ENCODE measurements around the gene KLHL13. TPM values are rescaled to one million over a fixed set of nuclear protein-coding genes. Genes with fewer than 3 reads are reported as not detected.
"Not testable (repeated sequence)": the region's sequence is repeated elsewhere in the genome, so short reads cannot be mapped to it uniquely, and the experiment has no call there.

KLHL13 gene
- total and polyA plus RNA-seq, 2 donors: 21.5 to 85.8 TPM

DNA sequence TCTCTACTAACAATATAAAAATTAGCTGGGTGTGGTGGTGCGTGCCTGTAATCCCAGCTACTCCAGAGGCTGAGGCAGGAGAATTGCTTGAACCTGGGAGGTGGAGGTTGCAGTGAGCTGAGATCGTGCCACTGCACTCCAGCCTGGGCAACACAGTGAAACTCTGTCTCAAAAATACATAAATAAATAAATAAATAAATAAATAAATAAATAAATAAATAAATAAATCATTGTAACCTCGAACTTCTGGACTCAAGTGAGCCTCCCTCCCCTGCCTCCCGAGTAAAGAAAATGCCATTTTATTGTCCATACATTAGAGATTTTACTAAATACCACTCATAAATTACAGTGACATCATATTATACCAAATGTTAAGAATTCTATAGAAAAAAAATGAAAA lies 7.6 kb upstream of the KLHL13 start:
- WGBS: 96% methylated on average over 4 of the region's 4 CpGs

GRCh38 chrX:118117741-118118140 lies 1.1 kb upstream of the KLHL13 start:
- Histone ChIP-seq H3K36me3 (ENCODE audit: insufficient read depth) (no peaks in the 10 kb centered on the region), H3K4me3 (ENCODE audit: low read depth, low read length) (no peak overlapping the region), H3K27ac (ENCODE audit: low read depth) (no peak overlapping the region), H3K4me1 (ENCODE audit: insufficient read depth) (no peaks in the 10 kb centered on the region)
- no peak for DNase-seq (ENCODE audit: extremely low spot score)
- WGBS: 69% methylated on average over 2 of the region's 2 CpGs

More for the DNA sequence above, 7.6 kb upstream of the KLHL13 start:
- not testable (repeated sequence) for DNase-seq (ENCODE audit: extremely low spot score); H3K4me3 ChIP-seq (ENCODE audit: low read depth, low read length); H3K4me1 ChIP-seq (ENCODE audit: insufficient read depth); H3K36me3 ChIP-seq (ENCODE audit: insufficient read depth); H3K27ac ChIP-seq (ENCODE audit: low read depth)

DNA sequence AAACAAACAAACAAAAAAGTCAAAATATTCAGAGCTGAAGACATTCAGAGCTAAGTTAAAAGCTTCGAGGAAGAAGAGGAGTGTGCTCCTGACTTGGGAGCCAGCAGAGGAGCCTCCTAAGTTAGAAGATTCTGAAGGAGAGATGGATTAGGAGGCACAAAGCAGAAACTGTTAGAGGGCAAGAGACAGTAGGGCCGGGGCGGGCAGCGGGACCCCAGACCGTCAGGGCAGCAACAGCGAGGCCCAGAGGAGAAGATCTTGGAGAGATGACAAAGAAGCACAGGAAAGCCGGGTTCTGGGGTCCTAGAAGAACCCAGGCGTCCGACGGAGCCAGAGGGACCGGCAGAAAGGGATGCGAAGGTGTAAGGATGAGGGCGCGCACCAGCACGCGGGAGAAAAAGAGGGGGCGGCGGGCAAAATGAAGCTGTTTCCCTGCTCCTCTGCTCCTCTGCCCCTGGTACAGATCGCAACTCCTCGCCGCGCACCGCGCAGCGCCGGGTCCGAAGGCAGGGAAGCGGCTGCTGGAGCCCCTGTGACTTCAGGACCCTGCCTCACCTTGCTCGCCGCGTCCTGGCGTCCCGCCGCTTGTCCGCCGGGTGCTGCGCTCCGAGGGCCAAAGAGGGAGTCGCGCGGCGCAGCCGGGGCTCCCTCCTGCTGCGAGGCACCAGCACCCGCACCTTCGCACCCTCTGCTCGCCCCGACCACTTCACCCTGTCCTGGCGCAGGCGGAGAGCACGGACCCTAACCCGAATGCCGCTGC lies 477 bp downstream of the KLHL13 start:
- Histone ChIP-seq H3K4me1 (ENCODE audit: insufficient read depth) (no peaks in the 10 kb centered on the region), H3K4me3 (ENCODE audit: low read depth, low read length) (peak overlapping the region; percentile 52), H3K27ac (ENCODE audit: low read depth) (peak overlapping the region; percentile 71), H3K36me3 (ENCODE audit: insufficient read depth) (no peaks in the 10 kb centered on the region)
- DNase-seq (ENCODE audit: extremely low spot score): no peak
- WGBS: under 1% methylated on average over 46 of the region's 53 CpGs

DNA sequence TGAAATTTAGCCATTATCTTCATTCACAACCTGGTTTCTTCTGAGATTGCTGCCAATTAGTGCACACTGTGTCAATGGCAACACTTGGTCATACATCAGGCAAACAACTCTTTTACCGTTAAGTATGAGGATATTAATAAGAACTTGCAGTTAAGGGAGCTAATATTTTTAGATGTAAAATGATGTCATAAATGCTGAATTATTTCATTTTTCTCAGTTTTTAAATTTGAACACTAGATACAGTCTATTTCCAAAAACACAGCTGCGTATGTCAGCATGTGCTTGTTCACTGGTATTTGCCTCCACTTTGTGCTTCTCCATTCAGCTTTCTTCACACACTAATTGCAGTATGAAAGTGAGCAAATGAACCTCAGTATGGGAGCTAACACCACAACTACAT lies 1.6 kb downstream of the KLHL13 start:
- H3K27ac ChIP-seq (ENCODE audit: low read depth): no peak overlapping the region
- 30% methylated on average over 2 of the region's 2 CpGs for WGBS

GRCh38 chrX:118109065-118109464 lies 7.5 kb downstream of the KLHL13 start:
- no peak overlapping the region for H3K4me3 ChIP-seq (ENCODE audit: low read depth, low read length)
- no peaks in the 10 kb centered on the region for H3K4me1 ChIP-seq (ENCODE audit: insufficient read depth)
- no peaks in the 10 kb centered on the region for H3K36me3 ChIP-seq (ENCODE audit: insufficient read depth)
- no peak overlapping the region for H3K27ac ChIP-seq (ENCODE audit: low read depth)
- WGBS: 91% methylated on average over 5 of the region's 5 CpGs
- DNase-seq (ENCODE audit: extremely low spot score): no peak

More for the DNA sequence above, 1.6 kb downstream of the KLHL13 start:
- no peaks in the 10 kb centered on the region for H3K4me1 ChIP-seq (ENCODE audit: insufficient read depth)
- no peak overlapping the region for H3K4me3 ChIP-seq (ENCODE audit: low read depth, low read length)
- no peak for DNase-seq (ENCODE audit: extremely low spot score)
- H3K36me3 ChIP-seq (ENCODE audit: insufficient read depth): no peaks in the 10 kb centered on the region

DNA sequence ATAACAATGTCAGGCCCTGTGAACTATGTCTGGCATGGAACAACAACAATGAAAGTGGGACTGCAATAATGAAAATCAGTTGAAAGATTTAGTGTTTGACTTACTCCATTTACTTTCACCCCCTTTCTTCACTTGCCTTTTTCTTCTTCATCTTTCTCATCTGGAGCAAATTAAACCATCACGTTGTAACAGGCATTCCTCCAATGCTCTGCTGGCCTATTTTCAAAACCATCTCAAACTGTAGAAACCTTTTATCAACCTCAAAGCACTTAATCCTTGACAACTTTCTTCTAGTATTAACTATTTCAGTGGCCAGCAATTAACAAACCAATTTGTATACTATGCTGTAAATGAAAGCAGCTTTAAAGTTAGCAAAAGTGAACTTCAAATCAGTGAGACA lies 8.3 kb downstream of the KLHL13 start:
- DNase-seq (ENCODE audit: extremely low spot score): no peak
- H3K36me3 ChIP-seq (ENCODE audit: insufficient read depth): no peaks in the 10 kb centered on the region
- H3K4me3 ChIP-seq (ENCODE audit: low read depth, low read length): no peak overlapping the region
- H3K27ac ChIP-seq (ENCODE audit: low read depth): no peak overlapping the region
- WGBS: 14% methylated on average over 1 of the region's 1 CpG
- H3K4me1 ChIP-seq (ENCODE audit: insufficient read depth): no peaks in the 10 kb centered on the region

- Histone ChIP-seq H3K27ac (ENCODE audit: low read depth) (no peak overlapping the region), H3K4me3 (ENCODE audit: low read depth, low read length) (no peak overlapping the region), H3K4me1 (ENCODE audit: insufficient read depth) (no peaks in the 10 kb centered on the region), H3K36me3 (ENCODE audit: insufficient read depth) (no peaks in the 10 kb centered on the region)
- WGBS: 70% methylated on average over 5 of the region's 5 CpGs
- DNase-seq (ENCODE audit: extremely low spot score): no peak
Measured at GRCh38 chrX:118100091-118100490, 16.5 kb downstream of the KLHL13 start.

DNA sequence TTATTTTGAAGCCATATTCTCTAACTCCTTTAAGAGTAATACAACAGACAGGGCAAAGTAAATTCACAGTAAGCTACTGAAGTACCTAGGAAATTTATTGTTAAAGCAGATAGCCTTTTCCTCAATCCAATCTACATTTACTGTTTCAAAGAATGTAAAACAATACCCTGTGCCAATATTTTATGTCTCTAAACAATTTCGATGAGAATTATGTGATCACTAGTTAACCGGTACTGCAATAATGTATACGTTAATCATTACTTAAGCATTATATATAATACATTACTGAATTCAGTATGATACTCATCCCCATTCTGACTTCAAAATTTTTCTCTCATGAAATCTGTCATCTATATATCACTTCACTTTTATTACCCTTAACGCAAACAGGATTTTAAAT lies 28.5 kb downstream of the KLHL13 start:
- H3K4me3 ChIP-seq (ENCODE audit: low read depth, low read length): no peak overlapping the region
- no peaks in the 10 kb centered on the region for H3K4me1 ChIP-seq (ENCODE audit: insufficient read depth)
- no peaks in the 10 kb centered on the region for H3K36me3 ChIP-seq (ENCODE audit: insufficient read depth)
- no peak for DNase-seq (ENCODE audit: extremely low spot score)
- H3K27ac ChIP-seq (ENCODE audit: low read depth): no peak overlapping the region
- WGBS: 77% methylated on average over 4 of the region's 4 CpGs

GRCh38 chrX:118074196-118074595 lies 42.4 kb downstream of the KLHL13 start:
- DNase-seq (ENCODE audit: extremely low spot score): no peak
- Histone ChIP-seq H3K27ac (ENCODE audit: low read depth) (no peak overlapping the region), H3K4me1 (ENCODE audit: insufficient read depth) (no peaks in the 10 kb centered on the region), H3K4me3 (ENCODE audit: low read depth, low read length) (no peak overlapping the region), H3K36me3 (ENCODE audit: insufficient read depth) (no peaks in the 10 kb centered on the region)
- 4% methylated on average over 1 of the region's 1 CpG for WGBS

GRCh38 chrX:118066867-118067515 lies 49.6 kb downstream of the KLHL13 start:
- no peaks in the 10 kb centered on the region for H3K36me3 ChIP-seq (ENCODE audit: insufficient read depth)
- H3K27ac ChIP-seq (ENCODE audit: low read depth): no peak overlapping the region
- 89% methylated on average over 2 of the region's 2 CpGs for WGBS
- H3K4me3 ChIP-seq (ENCODE audit: low read depth, low read length): no peak overlapping the region
- H3K4me1 ChIP-seq (ENCODE audit: insufficient read depth): no peaks in the 10 kb centered on the region
- no peak for DNase-seq (ENCODE audit: extremely low spot score)

DNA sequence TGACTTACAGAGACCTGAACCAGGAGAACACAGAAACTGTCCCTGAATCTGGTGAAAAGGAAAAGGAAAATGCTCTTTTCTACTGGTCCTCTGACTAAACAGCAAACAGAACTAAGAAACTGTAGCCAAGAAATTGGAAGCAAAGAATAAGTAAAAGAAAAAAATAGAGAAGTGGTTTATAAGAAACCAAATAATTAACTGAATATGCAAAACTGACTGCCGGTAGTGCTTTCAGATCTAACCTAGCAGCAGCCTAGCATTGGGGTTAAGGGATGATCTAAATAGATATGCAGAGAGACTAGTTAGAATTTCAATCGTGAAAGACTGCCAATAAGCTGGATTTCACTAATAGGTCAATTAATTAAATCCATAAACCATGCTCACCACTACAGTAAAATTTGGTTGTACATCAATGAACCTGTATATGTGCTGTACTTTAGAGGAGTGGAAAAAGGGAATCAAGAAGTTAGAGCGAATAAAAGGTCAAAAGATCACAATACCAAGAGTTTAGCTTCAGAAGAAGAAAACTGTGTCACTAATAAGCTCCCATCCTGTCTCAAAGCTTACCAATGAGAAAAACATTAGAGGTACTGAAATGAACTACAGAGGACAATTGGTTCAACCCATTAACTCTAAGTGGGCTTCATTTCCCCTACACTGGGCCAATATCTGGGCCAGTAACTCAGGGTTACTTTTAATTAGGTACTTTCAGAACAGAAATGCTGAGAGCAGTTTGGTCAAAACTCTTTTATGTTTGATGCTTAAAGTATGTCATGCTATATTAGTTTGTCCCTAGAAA lies 53.6 kb downstream of the KLHL13 start:
- WGBS: 84% methylated on average over 3 of the region's 3 CpGs
- no peak overlapping the region for H3K4me3 ChIP-seq (ENCODE audit: low read depth, low read length)
- no peak for DNase-seq (ENCODE audit: extremely low spot score)
- no peaks in the 10 kb centered on the region for H3K36me3 ChIP-seq (ENCODE audit: insufficient read depth)
- H3K4me1 ChIP-seq (ENCODE audit: insufficient read depth): no peaks in the 10 kb centered on the region
- H3K27ac ChIP-seq (ENCODE audit: low read depth): no peak overlapping the region

GRCh38 chrX:118062048-118062789 lies 54.4 kb downstream of the KLHL13 start:
- Histone ChIP-seq H3K4me1 (ENCODE audit: insufficient read depth) (no peaks in the 10 kb centered on the region), H3K36me3 (ENCODE audit: insufficient read depth) (no peaks in the 10 kb centered on the region), H3K4me3 (ENCODE audit: low read depth, low read length) (no peak overlapping the region), H3K27ac (ENCODE audit: low read depth) (no peak overlapping the region)
- WGBS: 79% methylated on average over 4 of the region's 4 CpGs
- no peak for DNase-seq (ENCODE audit: extremely low spot score)

DNA sequence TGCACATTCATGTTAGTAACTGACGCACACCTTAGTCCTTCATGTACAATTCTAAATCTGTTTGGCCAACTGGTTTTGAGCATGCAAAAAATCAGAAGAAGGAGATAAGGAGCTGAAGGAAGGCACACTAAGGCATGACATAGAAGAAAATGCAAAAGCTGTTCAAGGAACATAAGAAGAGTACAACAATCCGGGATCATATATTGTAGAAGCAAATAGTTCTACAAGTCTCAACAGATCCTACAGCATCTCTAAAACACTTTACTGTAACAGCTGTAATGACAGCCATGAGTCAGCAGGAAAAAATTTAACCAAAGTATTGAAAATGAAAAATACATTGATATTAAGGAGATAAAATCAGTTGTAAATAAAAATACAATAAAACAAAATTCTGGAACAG lies 57.7 kb downstream of the KLHL13 start:
- Histone ChIP-seq H3K4me1 (ENCODE audit: insufficient read depth) (no peaks in the 10 kb centered on the region), H3K27ac (ENCODE audit: low read depth) (no peak overlapping the region), H3K36me3 (ENCODE audit: insufficient read depth) (no peaks in the 10 kb centered on the region), H3K4me3 (ENCODE audit: low read depth, low read length) (no peak overlapping the region)
- 72% methylated on average over 2 of the region's 2 CpGs for WGBS
- no peak for DNase-seq (ENCODE audit: extremely low spot score)

Data from urinary bladder (tissue), 4 donors.